PC-9 (cell line): ENCODE data around the gene ACOXL. TPM values are rescaled to one million over a fixed set of nuclear protein-coding genes. Genes with fewer than 3 reads are reported as not detected.

ENCODE experiments used
- BruUV-seq: library from RNA; stranded (reverse); fragments of 400-500 nt; replicated peaks from 2 replicates; lab custom pipeline; 2021; lab: Mats Ljungman, UMichigan
- CTCF ChIA-PET: fragments of 300-600 bp; sonication (Branson Sonifier 250); formaldehyde crosslinking; loops from one replicate; lab custom pipeline; 2022; ENCODE audit warnings: antibody characterized with exemption; lab: Charles Lee
- POLR2A ChIA-PET: fragments of 300-600 bp; sonication (Branson Sonifier 250); formaldehyde crosslinking; loops from one replicate; lab custom pipeline; 2022; ENCODE audit warnings: antibody characterized with exemption; ENCODE audit not compliant: unreplicated experiment; lab: Charles Lee
- DNase-seq, 2 experiments: peaks; one replicate each; pipeline versions ENCODE4 v3.0.0 to v3.0.0-alpha.2; 2015 to 2022; ENCODE audit warnings: mixed read lengths in 1 of 2
- H2AFZ ChIP-seq: fragments of 200-600 bp; sonication (generic); 2 replicates; pipeline ENCODE4 v1.8.1; 2017; ENCODE audit warnings: antibody characterized with exemption
- H3F3A ChIP-seq: fragments of 200-600 bp; sonication (generic); 2 replicates; pipeline ENCODE4 v1.8.1; 2017; ENCODE audit warnings: antibody characterized with exemption, mild to moderate bottlenecking, low read depth; ENCODE audit not compliant: insufficient read depth
- H3K27ac ChIP-seq: fragments of 200-600 bp; sonication (generic); 2 replicates; pipeline ENCODE4 v1.6.1; 2016; ENCODE audit warnings: mixed run types
- H3K27me3 ChIP-seq: fragments of 200-600 bp; sonication (generic); 2 replicates; pipeline ENCODE4 v1.6.1; 2016; ENCODE audit warnings: low read depth, mixed run types; ENCODE audit not compliant: insufficient read depth
- H3K36me3 ChIP-seq: fragments of 200-600 bp; sonication (generic); 2 replicates; pipeline ENCODE4 v1.6.1; 2016; ENCODE audit warnings: low read depth, mixed run types
- H3K4me1 ChIP-seq: fragments of 200-600 bp; sonication (generic); replicated peaks from 2 replicates; pipeline ENCODE4 v1.6.1; 2016; ENCODE audit warnings: mixed run types; ENCODE audit not compliant: insufficient read depth
- H3K4me2 ChIP-seq: fragments of 200-600 bp; sonication (generic); 2 replicates; pipeline ENCODE4 v1.6.1; 2017; ENCODE audit warnings: mixed run types
- H3K4me3 ChIP-seq: fragments of 200-600 bp; sonication (generic); 2 replicates; pipeline ENCODE4 v1.6.1; 2016; ENCODE audit warnings: mixed run types
- H3K79me2 ChIP-seq: fragments of 200-600 bp; sonication (generic); 2 replicates; pipeline ENCODE4 v1.6.1; 2017; ENCODE audit warnings: low read depth, mixed run types
- H3K9me2 ChIP-seq: fragments of 200-600 bp; sonication (generic); 2 replicates; pipeline ENCODE4 v1.8.1; 2017; ENCODE audit warnings: mild to moderate bottlenecking; ENCODE audit not compliant: insufficient read depth
- H3K9me3 ChIP-seq: fragments of 200-600 bp; sonication (generic); 2 replicates; pipeline ENCODE4 v1.8.1; 2016; ENCODE audit warnings: low read depth; ENCODE audit not compliant: insufficient read depth
- H4K20me1 ChIP-seq: fragments of 200-600 bp; sonication (generic); 2 replicates; pipeline ENCODE4 v1.8.1; 2017; ENCODE audit not compliant: insufficient read depth
- EZH2 ChIP-seq: fragments of 200-600 bp; sonication (generic); IDR thresholded peaks from 2 replicates; pipeline ENCODE4 v1.8.0; 2017; ENCODE audit warnings: antibody characterized with exemption, low read depth
- intact Hi-C: fragments of 100-400 bp; cut with micrococcal nuclease; formaldehyde crosslinking; loops from one replicate; pipeline ENCODE4 v1.10.0; 2022; ENCODE audit not compliant: unreplicated experiment
- total RNA-seq: library from RNA; stranded (reverse); gene quantifications from 2 replicates; pipeline ENCODE4 v1.2.3, GENCODE V29; 2021
- TF ChIP-seq, protein P1 (sequence below): fragments of 200-600 bp; sonication (generic); conservative IDR thresholded peaks from 2 replicates; pipeline ENCODE4 v1.6.1; 2017; ENCODE audit warnings: mixed run types, antibody characterized with exemption, mild to moderate bottlenecking, moderate library complexity

The ACOXL gene
- total RNA-seq, 1 experiment from 2014 or later: 10.7 TPM

DNA sequence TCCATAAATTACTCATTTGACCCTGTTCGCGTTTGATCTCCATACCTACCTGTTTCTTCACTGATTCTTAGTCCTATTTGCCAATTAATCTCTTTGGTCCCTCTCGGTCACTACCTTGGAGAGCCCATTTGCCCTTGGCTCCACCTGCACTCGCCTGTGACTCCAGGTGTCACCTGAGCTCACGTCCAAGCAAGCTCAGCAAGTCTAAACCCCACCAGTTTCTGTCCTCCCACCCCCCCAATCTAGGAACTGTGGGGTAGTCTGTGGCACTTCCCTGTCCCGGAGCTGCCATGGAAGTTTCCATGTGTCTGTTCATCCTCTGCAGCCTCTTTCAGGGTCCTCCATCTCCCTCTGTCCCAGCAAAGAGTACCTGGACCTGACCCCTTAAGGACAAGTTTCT, 320.2 kb downstream of the ACOXL start:
- TF ChIP-seq, protein P1, sequence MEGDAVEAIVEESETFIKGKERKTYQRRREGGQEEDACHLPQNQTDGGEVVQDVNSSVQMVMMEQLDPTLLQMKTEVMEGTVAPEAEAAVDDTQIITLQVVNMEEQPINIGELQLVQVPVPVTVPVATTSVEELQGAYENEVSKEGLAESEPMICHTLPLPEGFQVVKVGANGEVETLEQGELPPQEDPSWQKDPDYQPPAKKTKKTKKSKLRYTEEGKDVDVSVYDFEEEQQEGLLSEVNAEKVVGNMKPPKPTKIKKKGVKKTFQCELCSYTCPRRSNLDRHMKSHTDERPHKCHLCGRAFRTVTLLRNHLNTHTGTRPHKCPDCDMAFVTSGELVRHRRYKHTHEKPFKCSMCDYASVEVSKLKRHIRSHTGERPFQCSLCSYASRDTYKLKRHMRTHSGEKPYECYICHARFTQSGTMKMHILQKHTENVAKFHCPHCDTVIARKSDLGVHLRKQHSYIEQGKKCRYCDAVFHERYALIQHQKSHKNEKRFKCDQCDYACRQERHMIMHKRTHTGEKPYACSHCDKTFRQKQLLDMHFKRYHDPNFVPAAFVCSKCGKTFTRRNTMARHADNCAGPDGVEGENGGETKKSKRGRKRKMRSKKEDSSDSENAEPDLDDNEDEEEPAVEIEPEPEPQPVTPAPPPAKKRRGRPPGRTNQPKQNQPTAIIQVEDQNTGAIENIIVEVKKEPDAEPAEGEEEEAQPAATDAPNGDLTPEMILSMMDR: no peak
- no peak for TF ChIP-seq EZH2
- no peaks in the 10 kb centered on the region for H3K27me3 ChIP-seq
- H3F3A ChIP-seq: no peaks in the 10 kb centered on the region
- H3K79me2 ChIP-seq: no peaks in the 10 kb centered on the region
- no peaks in the 10 kb centered on the region for H4K20me1 ChIP-seq
- CTCF ChIA-PET: no interaction called here
- no TSS peak for BruUV-seq
- no peaks in the 10 kb centered on the region for H3K9me3 ChIP-seq
- no peak overlapping the region for H3K4me3 ChIP-seq
- POLR2A ChIA-PET: no interaction called here
- intact Hi-C loops: no loop called here
- no peak overlapping the region for H3K4me2 ChIP-seq
- H3K36me3 ChIP-seq: no peaks in the 10 kb centered on the region
- DNase-seq: no peak
- H3K4me1 ChIP-seq: no peaks in the 10 kb centered on the region
- H2AFZ ChIP-seq: no peak overlapping the region
- no peak overlapping the region for H3K27ac ChIP-seq
- no peaks in the 10 kb centered on the region for H3K9me2 ChIP-seq

GRCh38 chr2:111053266-111053665, 320.9 kb downstream of the ACOXL start:
- H3K79me2 ChIP-seq: no peaks in the 10 kb centered on the region
- intact Hi-C loops: no loop called here
- TF ChIP-seq, protein P1: no peak
- no peak for TF ChIP-seq EZH2
- H3K27me3 ChIP-seq: no peaks in the 10 kb centered on the region
- no peak overlapping the region for H3K27ac ChIP-seq
- no peaks in the 10 kb centered on the region for H3K9me3 ChIP-seq
- no TSS peak for BruUV-seq
- H3K4me1 ChIP-seq: no peaks in the 10 kb centered on the region
- POLR2A ChIA-PET: no interaction called here
- no peak for DNase-seq
- no peaks in the 10 kb centered on the region for H3K36me3 ChIP-seq
- H4K20me1 ChIP-seq: no peaks in the 10 kb centered on the region
- H3K9me2 ChIP-seq: no peaks in the 10 kb centered on the region
- H2AFZ ChIP-seq: no peak overlapping the region
- H3K4me3 ChIP-seq: no peak overlapping the region
- H3K4me2 ChIP-seq: no peak overlapping the region
- CTCF ChIA-PET: no interaction called here
- no peaks in the 10 kb centered on the region for H3F3A ChIP-seq

DNA sequence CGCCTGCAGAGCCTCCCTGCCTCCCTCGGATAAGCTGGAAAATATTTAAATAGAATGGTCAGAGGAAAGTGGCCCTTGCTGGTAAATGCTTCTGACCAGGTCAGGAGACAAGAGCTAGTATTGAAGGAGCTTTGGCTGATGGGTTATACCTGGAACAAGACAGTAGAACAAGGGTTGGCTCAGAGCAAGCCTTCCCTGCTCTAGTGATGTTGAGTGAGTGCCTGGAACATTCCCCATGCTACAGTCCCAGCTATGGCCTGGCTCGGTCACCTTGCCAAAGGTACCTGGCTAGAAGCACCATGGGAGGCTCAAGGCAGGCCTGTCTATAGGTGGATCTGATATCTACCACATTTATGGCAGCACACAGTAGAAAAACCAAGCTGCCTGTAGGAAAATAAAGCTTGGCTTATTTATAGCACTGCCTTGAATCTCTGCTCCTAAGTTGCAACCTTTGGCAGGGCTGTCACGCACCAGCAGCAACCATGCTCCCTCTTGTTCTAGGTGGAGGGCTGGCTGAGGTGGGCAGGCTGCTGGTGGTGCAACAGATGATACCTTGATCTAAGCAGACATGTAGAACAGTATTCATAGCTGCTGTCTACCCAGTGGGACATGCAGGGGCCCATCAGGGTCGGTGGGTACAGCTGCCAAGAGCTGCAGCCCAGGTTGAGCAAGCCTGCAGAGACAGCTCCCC, 321.6 kb downstream of the ACOXL start:
- H3K36me3 ChIP-seq: no peaks in the 10 kb centered on the region
- ChIA-PET POLR2A (no interaction called here), CTCF (no interaction called here)
- no TSS peak for BruUV-seq
- no peak for DNase-seq
- intact Hi-C loops: no loop called here
- no peaks in the 10 kb centered on the region for H3F3A ChIP-seq
- no peaks in the 10 kb centered on the region for H4K20me1 ChIP-seq
- H3K4me1 ChIP-seq: no peaks in the 10 kb centered on the region
- no peak for TF ChIP-seq EZH2
- TF ChIP-seq, protein P1: no peak
- no peaks in the 10 kb centered on the region for H3K9me3 ChIP-seq
- H3K27ac ChIP-seq: no peak overlapping the region
- H3K27me3 ChIP-seq: no peaks in the 10 kb centered on the region
- H2AFZ ChIP-seq: no peak overlapping the region
- H3K4me3 ChIP-seq: no peak overlapping the region
- no peaks in the 10 kb centered on the region for H3K9me2 ChIP-seq
- no peak overlapping the region for H3K4me2 ChIP-seq
- no peaks in the 10 kb centered on the region for H3K79me2 ChIP-seq
